WTC11 (cell line): ENCODE measurements around the gene CAP1.

Experiments used
- ATF1 ChIP-seq: sonication (generic); formaldehyde crosslinking; IDR thresholded peaks from 2 replicates; pipeline ENCODE4 v1.8.1; 2023; ENCODE audit warnings: mild to moderate bottlenecking, moderate library complexity, missing genetic modification reagents
- ESRRA ChIP-seq: sonication (generic); formaldehyde crosslinking; IDR thresholded peaks from 2 replicates; pipeline ENCODE4 v1.8.1; 2022; ENCODE audit warnings: mild to moderate bottlenecking, missing genetic modification reagents, borderline replicate concordance
- FOXJ3 ChIP-seq: sonication (generic); formaldehyde crosslinking; IDR thresholded peaks from 2 replicates; pipeline ENCODE4 v1.9.0; 2021; ENCODE audit warnings: missing genetic modification reagents, mild to moderate bottlenecking, borderline replicate concordance
- NFE2L1 ChIP-seq: sonication (generic); formaldehyde crosslinking; IDR thresholded peaks from 2 replicates; pipeline ENCODE4 v1.8.1; 2023; ENCODE audit warnings: missing genetic modification reagents
- PRRX2 ChIP-seq: fragments of 250-450 bp; sonication (Bioruptor Pico); IDR thresholded peaks from 2 replicates; pipeline ENCODE4 v1.8.0; 2021; ENCODE audit warnings: mild to moderate bottlenecking
- TEAD1 ChIP-seq: sonication (generic); formaldehyde crosslinking; IDR thresholded peaks from 2 replicates; pipeline ENCODE4 v1.8.0; 2022; ENCODE audit warnings: mild to moderate bottlenecking, missing genetic modification reagents
- ZNF121 ChIP-seq: sonication (generic); formaldehyde crosslinking; IDR thresholded peaks from 2 replicates; pipeline ENCODE4 v1.8.0; 2023; ENCODE audit warnings: missing genetic modification reagents
- ZNF138 ChIP-seq: sonication (generic); formaldehyde crosslinking; conservative IDR thresholded peaks from 2 replicates; pipeline ENCODE4 v1.8.1; 2022; ENCODE audit warnings: mild to moderate bottlenecking, moderate library complexity, missing genetic modification reagents
- TF ChIP-seq, protein P1 (sequence below): sonication (generic); formaldehyde crosslinking; IDR thresholded peaks from 2 replicates; pipeline ENCODE4 v1.8.1; 2023; ENCODE audit warnings: mild to moderate bottlenecking, missing genetic modification reagents, moderate library complexity
- TF ChIP-seq, protein P2 (sequence below): fragments of 200-600 bp; IDR thresholded peaks from 2 replicates; pipeline ENCODE4 v1.8.0; 2022; ENCODE audit warnings: antibody characterized with exemption
- TF ChIP-seq, protein P3 (sequence below): sonication (generic); formaldehyde crosslinking; conservative IDR thresholded peaks from 2 replicates; pipeline ENCODE4 v1.8.1; 2023; ENCODE audit warnings: mild to moderate bottlenecking, low read depth, missing genetic modification reagents, moderate library complexity
- TF ChIP-seq, protein P4 (sequence below): sonication (generic); formaldehyde crosslinking; IDR thresholded peaks from 2 replicates; pipeline ENCODE4 v1.8.1; 2023; ENCODE audit warnings: mild to moderate bottlenecking, moderate library complexity, missing genetic modification reagents
- TF ChIP-seq, protein P5 (sequence below): sonication (generic); formaldehyde crosslinking; IDR thresholded peaks from 2 replicates; pipeline ENCODE4 v1.8.0; 2023; ENCODE audit warnings: missing genetic modification reagents, mild to moderate bottlenecking, borderline replicate concordance

DNA sequence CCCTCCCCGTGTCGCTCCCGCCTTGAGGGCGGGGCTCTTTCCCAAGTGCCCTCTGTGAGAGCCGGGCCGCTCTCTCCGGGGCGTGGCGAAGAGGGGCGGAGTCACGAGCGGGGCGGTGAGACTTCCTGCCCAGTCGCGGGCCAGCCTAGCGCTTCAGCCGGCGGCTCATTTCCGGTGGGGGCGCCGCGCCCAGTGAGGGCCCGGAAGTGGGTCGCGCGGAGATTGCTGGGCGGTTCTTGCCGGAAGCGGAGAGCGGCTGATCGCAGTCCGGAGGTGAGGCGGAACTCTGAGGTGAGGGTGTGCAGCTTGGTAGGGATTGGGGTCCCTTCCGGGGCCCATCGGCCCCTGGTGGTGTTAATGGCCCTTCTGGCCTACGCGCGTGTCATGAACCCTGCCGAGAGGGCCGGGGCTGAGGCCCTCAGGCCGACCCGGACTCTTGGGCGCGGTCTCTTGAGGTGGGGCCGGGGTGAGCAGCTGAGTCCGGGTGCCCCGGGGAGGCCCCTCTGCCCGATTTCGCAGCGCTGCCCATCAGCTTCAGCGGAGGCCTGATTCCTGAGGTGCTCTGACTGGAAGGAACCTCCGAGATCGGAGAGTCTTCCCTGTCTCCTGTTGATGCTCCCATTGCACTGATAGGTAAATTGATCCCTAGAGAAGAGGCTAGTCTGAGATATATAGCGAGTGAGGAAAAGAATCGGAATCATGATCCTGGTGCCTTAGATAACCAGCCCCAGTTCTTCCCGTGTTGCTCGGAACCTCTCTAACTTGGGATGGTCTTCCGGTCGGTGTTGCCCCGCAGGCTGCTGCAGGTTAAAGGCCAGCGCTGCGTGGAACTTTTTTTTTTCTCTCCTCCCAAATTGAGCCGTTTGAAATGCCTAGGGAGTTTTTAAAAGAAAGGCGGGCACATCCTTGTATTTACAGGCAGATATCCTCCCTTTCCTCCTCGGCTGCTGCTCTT lies at the start of gene CAP1:
- TF ChIP-seq, protein P1, sequence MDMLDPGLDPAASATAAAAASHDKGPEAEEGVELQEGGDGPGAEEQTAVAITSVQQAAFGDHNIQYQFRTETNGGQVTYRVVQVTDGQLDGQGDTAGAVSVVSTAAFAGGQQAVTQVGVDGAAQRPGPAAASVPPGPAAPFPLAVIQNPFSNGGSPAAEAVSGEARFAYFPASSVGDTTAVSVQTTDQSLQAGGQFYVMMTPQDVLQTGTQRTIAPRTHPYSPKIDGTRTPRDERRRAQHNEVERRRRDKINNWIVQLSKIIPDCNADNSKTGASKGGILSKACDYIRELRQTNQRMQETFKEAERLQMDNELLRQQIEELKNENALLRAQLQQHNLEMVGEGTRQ (CRISPR knock-in tag): peak; percentile 78
- TF ChIP-seq, protein P2, sequence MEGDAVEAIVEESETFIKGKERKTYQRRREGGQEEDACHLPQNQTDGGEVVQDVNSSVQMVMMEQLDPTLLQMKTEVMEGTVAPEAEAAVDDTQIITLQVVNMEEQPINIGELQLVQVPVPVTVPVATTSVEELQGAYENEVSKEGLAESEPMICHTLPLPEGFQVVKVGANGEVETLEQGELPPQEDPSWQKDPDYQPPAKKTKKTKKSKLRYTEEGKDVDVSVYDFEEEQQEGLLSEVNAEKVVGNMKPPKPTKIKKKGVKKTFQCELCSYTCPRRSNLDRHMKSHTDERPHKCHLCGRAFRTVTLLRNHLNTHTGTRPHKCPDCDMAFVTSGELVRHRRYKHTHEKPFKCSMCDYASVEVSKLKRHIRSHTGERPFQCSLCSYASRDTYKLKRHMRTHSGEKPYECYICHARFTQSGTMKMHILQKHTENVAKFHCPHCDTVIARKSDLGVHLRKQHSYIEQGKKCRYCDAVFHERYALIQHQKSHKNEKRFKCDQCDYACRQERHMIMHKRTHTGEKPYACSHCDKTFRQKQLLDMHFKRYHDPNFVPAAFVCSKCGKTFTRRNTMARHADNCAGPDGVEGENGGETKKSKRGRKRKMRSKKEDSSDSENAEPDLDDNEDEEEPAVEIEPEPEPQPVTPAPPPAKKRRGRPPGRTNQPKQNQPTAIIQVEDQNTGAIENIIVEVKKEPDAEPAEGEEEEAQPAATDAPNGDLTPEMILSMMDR: no peak
- no peak for TF ChIP-seq PRRX2 (CRISPR knock-in tag)
- TF ChIP-seq FOXJ3 (CRISPR knock-in tag): no peak
- no peak for TF ChIP-seq ESRRA (CRISPR knock-in tag)
- TF ChIP-seq ZNF121 (CRISPR knock-in tag): no peak
- no peak for TF ChIP-seq NFE2L1 (CRISPR knock-in tag)
- TF ChIP-seq ATF1 (CRISPR knock-in tag): no peak
- TF ChIP-seq, protein P3, sequence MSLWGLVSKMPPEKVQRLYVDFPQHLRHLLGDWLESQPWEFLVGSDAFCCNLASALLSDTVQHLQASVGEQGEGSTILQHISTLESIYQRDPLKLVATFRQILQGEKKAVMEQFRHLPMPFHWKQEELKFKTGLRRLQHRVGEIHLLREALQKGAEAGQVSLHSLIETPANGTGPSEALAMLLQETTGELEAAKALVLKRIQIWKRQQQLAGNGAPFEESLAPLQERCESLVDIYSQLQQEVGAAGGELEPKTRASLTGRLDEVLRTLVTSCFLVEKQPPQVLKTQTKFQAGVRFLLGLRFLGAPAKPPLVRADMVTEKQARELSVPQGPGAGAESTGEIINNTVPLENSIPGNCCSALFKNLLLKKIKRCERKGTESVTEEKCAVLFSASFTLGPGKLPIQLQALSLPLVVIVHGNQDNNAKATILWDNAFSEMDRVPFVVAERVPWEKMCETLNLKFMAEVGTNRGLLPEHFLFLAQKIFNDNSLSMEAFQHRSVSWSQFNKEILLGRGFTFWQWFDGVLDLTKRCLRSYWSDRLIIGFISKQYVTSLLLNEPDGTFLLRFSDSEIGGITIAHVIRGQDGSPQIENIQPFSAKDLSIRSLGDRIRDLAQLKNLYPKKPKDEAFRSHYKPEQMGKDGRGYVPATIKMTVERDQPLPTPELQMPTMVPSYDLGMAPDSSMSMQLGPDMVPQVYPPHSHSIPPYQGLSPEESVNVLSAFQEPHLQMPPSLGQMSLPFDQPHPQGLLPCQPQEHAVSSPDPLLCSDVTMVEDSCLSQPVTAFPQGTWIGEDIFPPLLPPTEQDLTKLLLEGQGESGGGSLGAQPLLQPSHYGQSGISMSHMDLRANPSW (CRISPR knock-in tag): no peak
- no peak for TF ChIP-seq TEAD1 (CRISPR knock-in tag)
- TF ChIP-seq, protein P4, sequence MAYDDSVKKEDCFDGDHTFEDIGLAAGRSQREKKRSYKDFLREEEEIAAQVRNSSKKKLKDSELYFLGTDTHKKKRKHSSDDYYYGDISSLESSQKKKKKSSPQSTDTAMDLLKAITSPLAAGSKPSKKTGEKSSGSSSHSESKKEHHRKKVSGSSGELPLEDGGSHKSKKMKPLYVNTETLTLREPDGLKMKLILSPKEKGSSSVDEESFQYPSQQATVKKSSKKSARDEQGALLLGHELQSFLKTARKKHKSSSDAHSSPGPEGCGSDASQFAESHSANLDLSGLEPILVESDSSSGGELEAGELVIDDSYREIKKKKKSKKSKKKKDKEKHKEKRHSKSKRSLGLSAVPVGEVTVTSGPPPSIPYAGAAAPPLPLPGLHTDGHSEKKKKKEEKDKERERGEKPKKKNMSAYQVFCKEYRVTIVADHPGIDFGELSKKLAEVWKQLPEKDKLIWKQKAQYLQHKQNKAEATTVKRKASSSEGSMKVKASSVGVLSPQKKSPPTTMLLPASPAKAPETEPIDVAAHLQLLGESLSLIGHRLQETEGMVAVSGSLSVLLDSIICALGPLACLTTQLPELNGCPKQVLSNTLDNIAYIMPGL: no peak; the same call in 1 of the 2 replicates
- TF ChIP-seq, protein P5, sequence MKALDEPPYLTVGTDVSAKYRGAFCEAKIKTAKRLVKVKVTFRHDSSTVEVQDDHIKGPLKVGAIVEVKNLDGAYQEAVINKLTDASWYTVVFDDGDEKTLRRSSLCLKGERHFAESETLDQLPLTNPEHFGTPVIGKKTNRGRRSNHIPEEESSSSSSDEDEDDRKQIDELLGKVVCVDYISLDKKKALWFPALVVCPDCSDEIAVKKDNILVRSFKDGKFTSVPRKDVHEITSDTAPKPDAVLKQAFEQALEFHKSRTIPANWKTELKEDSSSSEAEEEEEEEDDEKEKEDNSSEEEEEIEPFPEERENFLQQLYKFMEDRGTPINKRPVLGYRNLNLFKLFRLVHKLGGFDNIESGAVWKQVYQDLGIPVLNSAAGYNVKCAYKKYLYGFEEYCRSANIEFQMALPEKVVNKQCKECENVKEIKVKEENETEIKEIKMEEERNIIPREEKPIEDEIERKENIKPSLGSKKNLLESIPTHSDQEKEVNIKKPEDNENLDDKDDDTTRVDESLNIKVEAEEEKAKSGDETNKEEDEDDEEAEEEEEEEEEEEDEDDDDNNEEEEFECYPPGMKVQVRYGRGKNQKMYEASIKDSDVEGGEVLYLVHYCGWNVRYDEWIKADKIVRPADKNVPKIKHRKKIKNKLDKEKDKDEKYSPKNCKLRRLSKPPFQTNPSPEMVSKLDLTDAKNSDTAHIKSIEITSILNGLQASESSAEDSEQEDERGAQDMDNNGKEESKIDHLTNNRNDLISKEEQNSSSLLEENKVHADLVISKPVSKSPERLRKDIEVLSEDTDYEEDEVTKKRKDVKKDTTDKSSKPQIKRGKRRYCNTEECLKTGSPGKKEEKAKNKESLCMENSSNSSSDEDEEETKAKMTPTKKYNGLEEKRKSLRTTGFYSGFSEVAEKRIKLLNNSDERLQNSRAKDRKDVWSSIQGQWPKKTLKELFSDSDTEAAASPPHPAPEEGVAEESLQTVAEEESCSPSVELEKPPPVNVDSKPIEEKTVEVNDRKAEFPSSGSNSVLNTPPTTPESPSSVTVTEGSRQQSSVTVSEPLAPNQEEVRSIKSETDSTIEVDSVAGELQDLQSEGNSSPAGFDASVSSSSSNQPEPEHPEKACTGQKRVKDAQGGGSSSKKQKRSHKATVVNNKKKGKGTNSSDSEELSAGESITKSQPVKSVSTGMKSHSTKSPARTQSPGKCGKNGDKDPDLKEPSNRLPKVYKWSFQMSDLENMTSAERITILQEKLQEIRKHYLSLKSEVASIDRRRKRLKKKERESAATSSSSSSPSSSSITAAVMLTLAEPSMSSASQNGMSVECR (CRISPR knock-in tag): 0 out of 2 replicates have a peak, but pooled peaks have one; percentile 67
- TF ChIP-seq ZNF138: no peak
